Heart left ventricle (tissue), 16 donors: ENCODE results near the gene OLFML2A. TPM values are rescaled to one million over a fixed set of nuclear protein-coding genes. Genes with fewer than 3 reads are reported as not detected.

Source experiments
- ATAC-seq, 4 donors: fragments of 200-7000 bp; cut with Tn5 transposase; one replicate each; pipeline ENCODE4 v1.9.1; 2020 to 2022; ENCODE audit warnings: moderate library complexity in 4 of 4, mild to moderate bottlenecking in 3 of 4, moderate number of reproducible peaks in 1 of 4
- DNase-seq, 5 donors: peaks; one replicate each; pipeline ENCODE4 v3.0.0-alpha.2; 2020
- H3K27ac ChIP-seq, 12 donors: fragments of 200-600 bp; sonication (generic) in 4 of 12; one replicate each; pipeline versions ENCODE4 v1.5.0 to v1.8.0; 2016 to 2022; ENCODE audit warnings: mild to moderate bottlenecking in 2 of 12
- H3K27me3 ChIP-seq, 9 donors: fragments of 200-600 bp; sonication (generic) in 2 of 9; one replicate each; pipeline versions ENCODE4 v1.5.1 to v1.8.0; 2016 to 2022; ENCODE audit warnings: mild to moderate bottlenecking in 3 of 9
- H3K36me3 ChIP-seq, 9 donors: fragments of 200-600 bp; sonication (generic) in 2 of 9; one replicate each; pipeline versions ENCODE4 v1.5.0 to v1.8.0; 2018 to 2022; ENCODE audit warnings: mild to moderate bottlenecking in 2 of 9
- H3K4me1 ChIP-seq, 12 donors: fragments of 200-600 bp; sonication (generic) in 4 of 12; one replicate each; pipeline versions ENCODE4 v1.5.0 to v1.8.0; 2016 to 2022; ENCODE audit warnings: mild to moderate bottlenecking in 3 of 12
- H3K4me3 ChIP-seq, 12 donors: fragments of 200-600 bp; sonication (generic) in 4 of 12; one replicate each; pipeline versions ENCODE4 v1.5.0 to v1.8.0; 2017 to 2022; ENCODE audit warnings: mild to moderate bottlenecking in 9 of 12, moderate library complexity in 4 of 12
- H3K9me3 ChIP-seq, 12 donors: fragments of 200-600 bp; sonication (generic) in 4 of 12; one replicate each; pipeline versions ENCODE4 v1.5.0 to v1.8.0; 2016 to 2022; ENCODE audit warnings: mild to moderate bottlenecking in 1 of 12
- POLR2A ChIP-seq, 2 donors: fragments of 450-650 bp; IDR thresholded peaks; one replicate each; pipeline ENCODE4 v1.6.1; 2017; ENCODE audit warnings: antibody characterized with exemption in 2 of 2, mild to moderate bottlenecking in 2 of 2, moderate library complexity in 2 of 2
- WGBS, 4 donors: extraction: QIAGEN DNeasy Blood & Tissue Kit in 2 of 4; methylation state at CpG; one replicate each; pipeline versions ENCODE4 v1.1.5 to v1.1.7; 2013 to 2018; 5-methylcytosine and 5-hydroxymethylcytosine counted together
- intact Hi-C, 10 donors: fragments of 100-400 bp; cut with DNase I; formaldehyde crosslinking; loops; one replicate each; pipeline versions ENCODE4 v1.11.1 to v1.14.2; 2022
- polyA plus RNA-seq, 2 donors: library from polyadenylated mRNA; stranded (reverse); fragments of 200-250 nt; gene quantifications; one replicate each; pipeline ENCODE4 v1.2.3, GENCODE V29; 2013
- total RNA-seq, 9 donors: library from RNA; depleted of rRNA in 2 of 9; stranded (reverse); fragments of >200 nt in 2 of 9; fragmentation: NEBNext Ultra II Directional in 3 of 9; extraction: Animal tissue kit (Norgen Biotek cat#: 25700) in 3 of 9; gene quantifications; one replicate each; pipeline versions ENCODE4 v1.1.0 to v1.2.4, GENCODE V29; 2016 to 2023
- TF ChIP-seq, protein P1 (sequence below), 12 donors: fragments of 200-600 bp; sonication (generic) in 4 of 12; IDR thresholded peaks; one replicate each; pipeline versions ENCODE4 v1.5.0 to v1.8.0; 2018 to 2022; ENCODE audit warnings: antibody characterized with exemption in 12 of 12, mild to moderate bottlenecking in 5 of 12
- donor health status: ischemic (EF 13 %, LVEDD 7.1; RV severe dilation, severe dysfunction).
- donor health status: healthy with polysubstance abuse.
- donor health status: DM: no; HTN: yes; CAD: no.
- donor health status: DM: no; HTN: no; CAD: no.
- donor health status: ischemic (EF 25% LVEDD 6.9; RV normal size, moderate dysfunction).
- donor health status: ischemic (EF 25% LVEDD 5.7; RV mildly dilated, moderate dysfunction).
- donor health status: healthy.
- donor health status: DM: yes; HTN: yes; CAD: no.
- donor health status: ischemic (EF 35%, LVEDD 5.7; RV mildly dilated, moderate dysfunction).
- donor health status: nonischemic (EF 11% LVEDD 7.7; RV severe dilation, severe dysfunction).
- donor health status: DM: yes; HTN: yes; CAD: no.
- donor health status: PGD.
- donor health status: ischemic (EF 29% LVEDD 5.4; RV normal size, mild dysfunction).
- donor health status: nonischemic (EF 23%, LVEDD 6.1; RV moderate dilation, normal function).

OLFML2A gene
- total and polyA plus RNA-seq, 11 donors, result 8.5 to 71.1 (median 34.1) TPM

DNA sequence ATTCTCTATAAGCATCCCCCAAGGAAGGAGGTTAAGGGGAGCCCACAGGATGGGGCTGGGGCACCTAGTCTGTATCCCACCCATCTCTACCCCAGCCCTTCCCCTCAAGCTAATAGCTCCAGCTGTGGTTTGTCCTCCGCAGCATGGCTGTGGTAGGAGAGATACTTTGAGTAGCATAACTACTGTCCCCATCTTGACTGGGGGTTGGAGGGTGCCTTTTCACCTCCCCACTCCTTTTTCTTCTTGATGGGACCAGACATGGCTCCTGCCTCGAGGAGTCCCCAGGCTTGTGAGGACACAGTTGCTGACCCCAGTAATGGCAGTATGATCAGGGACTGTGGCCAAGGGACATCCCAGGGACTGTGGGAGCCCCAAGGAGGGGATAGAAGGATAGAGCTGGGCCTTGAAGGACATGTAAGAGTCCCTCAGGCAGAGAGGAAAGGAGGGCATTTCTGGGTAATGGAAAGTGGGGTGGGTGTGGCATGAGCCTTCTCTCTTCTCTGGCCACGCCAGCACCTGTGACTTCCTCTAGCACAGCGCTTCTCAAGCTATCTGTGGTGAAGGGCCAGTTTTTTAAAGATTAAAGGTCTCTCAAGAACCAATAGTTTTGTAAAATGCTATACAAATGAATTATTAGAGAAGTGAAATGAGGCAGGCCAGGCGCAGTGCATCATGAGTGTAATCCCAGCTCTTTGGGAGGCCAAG is 14.0 kb downstream of the OLFML2A start:
- peaks cover 0 to 33% (median 20%) of the 10 kb centered on the region in 12 donors for H3K4me1 ChIP-seq
- TF ChIP-seq POLR2A (IDR thresholded peaks at IDR 0.05), result no peak
- TF ChIP-seq, protein P1, sequence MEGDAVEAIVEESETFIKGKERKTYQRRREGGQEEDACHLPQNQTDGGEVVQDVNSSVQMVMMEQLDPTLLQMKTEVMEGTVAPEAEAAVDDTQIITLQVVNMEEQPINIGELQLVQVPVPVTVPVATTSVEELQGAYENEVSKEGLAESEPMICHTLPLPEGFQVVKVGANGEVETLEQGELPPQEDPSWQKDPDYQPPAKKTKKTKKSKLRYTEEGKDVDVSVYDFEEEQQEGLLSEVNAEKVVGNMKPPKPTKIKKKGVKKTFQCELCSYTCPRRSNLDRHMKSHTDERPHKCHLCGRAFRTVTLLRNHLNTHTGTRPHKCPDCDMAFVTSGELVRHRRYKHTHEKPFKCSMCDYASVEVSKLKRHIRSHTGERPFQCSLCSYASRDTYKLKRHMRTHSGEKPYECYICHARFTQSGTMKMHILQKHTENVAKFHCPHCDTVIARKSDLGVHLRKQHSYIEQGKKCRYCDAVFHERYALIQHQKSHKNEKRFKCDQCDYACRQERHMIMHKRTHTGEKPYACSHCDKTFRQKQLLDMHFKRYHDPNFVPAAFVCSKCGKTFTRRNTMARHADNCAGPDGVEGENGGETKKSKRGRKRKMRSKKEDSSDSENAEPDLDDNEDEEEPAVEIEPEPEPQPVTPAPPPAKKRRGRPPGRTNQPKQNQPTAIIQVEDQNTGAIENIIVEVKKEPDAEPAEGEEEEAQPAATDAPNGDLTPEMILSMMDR (IDR thresholded peaks at IDR 0.05), result no peak
- no peaks in the 10 kb centered on the region for H3K9me3 ChIP-seq
- H3K36me3 ChIP-seq, result peaks cover 0 to 25% (median 0%) of the 10 kb centered on the region in 9 donors
- H3K27me3 ChIP-seq, result no peaks in the 10 kb centered on the region
- intact Hi-C loops, result no loop called here
- H3K4me3 ChIP-seq, result no peak overlapping the region
- no peak overlapping the region for H3K27ac ChIP-seq
- ATAC-seq (no peak), DNase-seq (peak in 1 of 5 donors; percentile 7)
- 87 to 92% (median 90%) methylated on average over 5 of the region's 5 CpGs for WGBS, 4 donors

DNA sequence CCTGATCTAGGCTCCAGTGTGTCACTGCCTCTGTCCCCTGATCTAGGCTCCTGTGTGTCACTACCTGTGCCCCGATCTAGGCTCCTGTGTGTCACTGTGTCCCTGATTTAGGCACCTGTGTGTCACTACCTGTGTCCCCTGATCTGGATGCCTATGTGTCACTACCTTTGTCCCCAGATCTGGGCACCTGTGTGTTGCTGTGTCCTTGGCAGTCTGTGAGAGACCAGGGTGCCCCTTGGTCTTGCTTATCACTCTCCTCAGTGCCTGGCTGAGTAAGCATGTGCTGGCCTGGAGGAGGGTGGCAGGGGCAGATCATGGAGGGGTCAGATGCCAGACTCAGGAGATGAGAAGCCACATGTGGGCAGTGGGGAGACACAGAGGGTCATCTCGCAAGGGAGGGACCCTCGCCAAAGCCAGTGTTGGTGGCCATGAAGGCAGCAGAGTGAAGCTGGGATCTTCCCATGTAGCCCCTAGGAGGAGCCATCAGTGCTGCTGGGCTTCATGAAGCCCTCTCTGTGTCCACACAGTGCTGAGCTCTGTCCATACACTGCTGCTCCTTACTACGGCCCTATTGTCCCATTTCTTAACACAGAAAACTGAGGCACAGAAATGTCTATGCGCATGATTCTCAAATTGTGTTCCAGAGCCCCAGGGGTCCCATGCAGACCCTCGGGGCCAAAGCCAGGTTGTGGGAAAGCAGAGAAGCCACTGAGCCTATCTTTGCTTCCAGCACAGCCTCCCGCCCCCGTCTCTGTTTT is 15.5 kb downstream of the OLFML2A start:
- H3K27me3 ChIP-seq, result no peaks in the 10 kb centered on the region
- TF ChIP-seq POLR2A (IDR thresholded peaks at IDR 0.05), result no peak
- ATAC-seq (no peak), DNase-seq (peak in 1 of 5 donors; percentile 30)
- H3K36me3 ChIP-seq, result peaks cover 0 to 18% (median 0%) of the 10 kb centered on the region in 9 donors
- H3K27ac ChIP-seq, result peak overlapping the region in 8 of 12 donors; percentile 15 to 54 (median 22)
- WGBS, 4 donors, result 79 to 92% (median 80%) methylated on average over 6 to 8 of the region's 8 CpGs
- intact Hi-C loops, result no loop called here
- no peaks in the 10 kb centered on the region for H3K9me3 ChIP-seq
- H3K4me1 ChIP-seq, result peaks cover 0 to 48% (median 35%) of the 10 kb centered on the region in 12 donors
- no peak overlapping the region for H3K4me3 ChIP-seq

DNA sequence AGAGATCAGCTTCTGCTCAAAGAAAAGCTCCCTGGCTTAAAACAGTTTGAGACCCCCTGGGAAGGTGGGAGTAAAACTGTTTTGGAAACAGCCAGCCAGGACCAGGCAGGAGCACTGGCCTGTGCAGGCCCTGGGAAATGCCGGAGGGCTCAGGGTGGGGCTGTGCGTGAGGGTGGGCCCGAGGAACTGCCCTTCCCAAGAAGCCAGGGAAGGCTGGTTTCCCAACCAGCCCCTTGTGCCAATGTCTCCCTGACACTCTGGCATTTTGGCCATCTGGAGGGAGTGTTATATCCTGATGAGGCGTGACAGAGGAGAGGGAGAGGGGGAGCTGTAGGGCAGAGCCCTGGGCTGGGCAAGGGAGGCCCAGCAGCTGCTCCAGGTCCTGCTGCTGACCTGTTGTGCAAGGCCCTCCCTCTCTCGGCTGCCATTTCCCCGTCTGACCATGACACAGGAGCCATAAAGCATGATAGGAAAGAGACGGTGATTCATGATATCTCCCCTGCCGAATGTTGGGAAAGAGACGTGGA is 16.1 kb downstream of the OLFML2A start:
- no peak overlapping the region for H3K4me3 ChIP-seq
- H3K36me3 ChIP-seq, result peaks cover 0 to 13% (median 0%) of the 10 kb centered on the region in 9 donors
- whole genome bisulfite sequencing, 4 donors, result 62 to 75% (median 66%) methylated on average over 9 of the region's 9 CpGs
- H3K27me3 ChIP-seq, result no peaks in the 10 kb centered on the region
- no peak for TF ChIP-seq POLR2A (IDR thresholded peaks at IDR 0.05)
- TF ChIP-seq, protein P1 (IDR thresholded peaks at IDR 0.05), result no peak
- no peaks in the 10 kb centered on the region for H3K9me3 ChIP-seq
- intact Hi-C loops, result no loop called here
- peak overlapping the region in 8 of 12 donors; percentile 15 to 54 (median 22) for H3K27ac ChIP-seq
- DNase-seq (peak in 1 of 5 donors; percentile 58), ATAC-seq (peak in 1 of 4 donors; percentile 8)
- peaks cover 0 to 54% (median 41%) of the 10 kb centered on the region in 12 donors for H3K4me1 ChIP-seq

DNA sequence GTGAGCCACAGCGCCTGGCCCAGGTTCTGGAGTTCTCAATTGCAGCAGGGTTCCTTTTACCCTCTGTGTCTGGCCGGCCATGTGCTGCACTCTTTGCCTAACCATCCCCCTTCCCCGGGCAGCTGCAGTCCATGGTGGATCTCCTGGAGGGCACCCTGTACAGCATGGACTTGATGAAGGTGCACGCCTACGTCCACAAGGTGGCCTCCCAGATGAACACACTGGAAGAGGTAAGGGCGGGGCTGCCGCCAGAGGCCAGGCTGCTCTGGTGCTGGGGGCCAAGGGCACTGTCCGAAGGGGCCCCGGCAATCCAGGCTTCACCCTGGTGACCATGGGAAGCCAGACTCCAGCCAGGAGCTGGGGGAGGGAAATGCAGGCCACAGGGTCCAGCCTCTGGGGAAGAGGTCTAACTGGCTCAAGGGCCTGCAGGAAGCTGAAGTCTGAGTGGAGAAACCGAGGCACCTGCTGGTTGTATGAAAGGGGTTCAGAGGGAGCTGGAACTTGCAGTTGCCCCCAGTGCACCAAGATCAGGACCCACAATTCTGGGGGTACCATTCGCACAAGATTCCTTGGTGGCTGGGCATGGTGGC is 18.1 kb downstream of the OLFML2A start:
- peak overlapping the region in 8 of 12 donors; percentile 9 to 75 (median 60) for H3K27ac ChIP-seq
- TF ChIP-seq, protein P1 (IDR thresholded peaks at IDR 0.05), result peak in 3 of 12 donors; percentile 10 to 28 (median 12)
- no peak for TF ChIP-seq POLR2A (IDR thresholded peaks at IDR 0.05)

More for the DNA sequence above, 18.1 kb downstream of the OLFML2A start:
- DNase-seq, result no peak
- Histone ChIP-seq H3K36me3 (peaks cover 0 to under 1% (median 0%) of the 10 kb centered on the region in 9 donors), H3K9me3 (no peaks in the 10 kb centered on the region), H3K27me3 (no peaks in the 10 kb centered on the region), H3K4me1 (peaks cover 0 to 72% (median 52%) of the 10 kb centered on the region in 12 donors), H3K4me3 (no peak overlapping the region)
- 70 to 79% (median 78%) methylated on average over 5 to 11 of the region's 11 CpGs for WGBS, 4 donors
- ATAC-seq, result peak in 3 of 4 donors; percentile 30 to 41 (median 35)
- intact Hi-C loops, result loop anchor here in 2 of 10 donors (5.0 kb wide), 2 partner anchors 37 to 42 kb away; no protein-coding TSS in a partner anchor
